ENCODE measurements around the gene COG6.
A peak's percentile ranks its signal among the peaks of the same experiment; 100 is the strongest.

COG6 gene

DNA sequence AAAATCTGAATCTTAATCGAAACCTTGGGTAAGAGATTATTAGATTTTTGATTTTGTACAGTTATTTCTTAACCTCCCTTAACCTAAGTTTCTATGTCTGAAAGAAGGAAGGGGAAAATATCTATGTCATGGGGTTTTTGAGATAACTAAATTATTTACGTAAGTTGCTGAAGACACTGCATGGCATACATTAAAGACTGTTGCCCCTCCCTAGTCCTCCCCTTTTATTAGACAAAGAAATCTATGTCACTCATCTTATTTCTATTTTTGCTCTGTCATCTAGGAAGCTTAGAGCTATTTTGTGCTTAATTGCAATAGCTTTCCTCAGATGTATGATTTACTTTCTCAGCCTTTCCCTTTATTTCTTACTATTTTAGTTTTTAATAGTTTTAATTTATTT is 15.0 kb downstream of the COG6 start:
- no peak overlapping the region for H3K27ac ChIP-seq
- POLR2A ChIA-PET (ENCODE audit: low non-redundant PET), result no interaction called here
- CTCF ChIA-PET, result interaction anchor here (0.7 kb wide), 1 partner anchor 36 kb away, joined by 3 read pairs; no protein-coding TSS in a partner anchor
- TF ChIP-seq, protein P1, sequence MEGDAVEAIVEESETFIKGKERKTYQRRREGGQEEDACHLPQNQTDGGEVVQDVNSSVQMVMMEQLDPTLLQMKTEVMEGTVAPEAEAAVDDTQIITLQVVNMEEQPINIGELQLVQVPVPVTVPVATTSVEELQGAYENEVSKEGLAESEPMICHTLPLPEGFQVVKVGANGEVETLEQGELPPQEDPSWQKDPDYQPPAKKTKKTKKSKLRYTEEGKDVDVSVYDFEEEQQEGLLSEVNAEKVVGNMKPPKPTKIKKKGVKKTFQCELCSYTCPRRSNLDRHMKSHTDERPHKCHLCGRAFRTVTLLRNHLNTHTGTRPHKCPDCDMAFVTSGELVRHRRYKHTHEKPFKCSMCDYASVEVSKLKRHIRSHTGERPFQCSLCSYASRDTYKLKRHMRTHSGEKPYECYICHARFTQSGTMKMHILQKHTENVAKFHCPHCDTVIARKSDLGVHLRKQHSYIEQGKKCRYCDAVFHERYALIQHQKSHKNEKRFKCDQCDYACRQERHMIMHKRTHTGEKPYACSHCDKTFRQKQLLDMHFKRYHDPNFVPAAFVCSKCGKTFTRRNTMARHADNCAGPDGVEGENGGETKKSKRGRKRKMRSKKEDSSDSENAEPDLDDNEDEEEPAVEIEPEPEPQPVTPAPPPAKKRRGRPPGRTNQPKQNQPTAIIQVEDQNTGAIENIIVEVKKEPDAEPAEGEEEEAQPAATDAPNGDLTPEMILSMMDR (conservative IDR thresholded peaks at IDR 0.05; ENCODE audit: low read depth), result no peak
- no peak for DNase-seq (ENCODE audit: low spot score)

DNA sequence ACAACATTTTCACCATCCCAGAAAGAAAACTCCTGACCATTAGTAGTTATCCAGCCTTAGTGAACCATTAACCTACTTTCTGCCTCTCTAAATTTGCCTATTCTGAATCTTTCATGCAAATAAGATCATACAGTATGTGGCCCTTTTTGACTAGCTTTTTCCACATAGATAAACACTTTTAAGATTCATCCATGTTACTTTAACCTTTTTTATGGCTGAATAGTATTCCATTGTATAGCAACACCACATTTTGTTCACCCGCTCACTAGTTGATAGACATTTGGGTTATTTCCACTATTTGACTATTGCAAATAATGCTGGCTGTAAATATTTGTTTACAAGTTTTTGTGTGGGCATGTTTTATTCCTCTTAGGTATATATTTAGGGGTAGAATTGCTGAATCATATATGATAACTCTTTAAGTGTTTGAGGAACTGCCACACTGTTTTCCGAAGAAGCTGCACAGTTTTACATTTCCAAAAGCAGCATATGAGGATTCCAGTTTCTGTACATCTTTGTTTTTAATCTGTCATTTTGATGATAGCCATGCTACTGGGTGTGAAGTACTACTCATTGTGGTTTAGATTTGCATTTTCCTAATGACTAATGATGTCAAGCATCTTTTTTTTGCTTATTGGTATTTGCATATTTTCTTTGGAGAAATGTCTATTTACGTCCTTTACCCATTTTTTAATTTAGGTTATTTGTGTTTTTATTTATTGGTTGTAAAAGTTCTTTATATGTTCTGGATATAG is 17.1 kb downstream of the COG6 start:
- TF ChIP-seq, protein P1 (conservative IDR thresholded peaks at IDR 0.05; ENCODE audit: low read depth), result no peak
- no peak for DNase-seq (ENCODE audit: low spot score)
- ChIA-PET CTCF (no interaction called here), POLR2A (ENCODE audit: low non-redundant PET) (no interaction called here)
- H3K27ac ChIP-seq, result no peak overlapping the region

DNA sequence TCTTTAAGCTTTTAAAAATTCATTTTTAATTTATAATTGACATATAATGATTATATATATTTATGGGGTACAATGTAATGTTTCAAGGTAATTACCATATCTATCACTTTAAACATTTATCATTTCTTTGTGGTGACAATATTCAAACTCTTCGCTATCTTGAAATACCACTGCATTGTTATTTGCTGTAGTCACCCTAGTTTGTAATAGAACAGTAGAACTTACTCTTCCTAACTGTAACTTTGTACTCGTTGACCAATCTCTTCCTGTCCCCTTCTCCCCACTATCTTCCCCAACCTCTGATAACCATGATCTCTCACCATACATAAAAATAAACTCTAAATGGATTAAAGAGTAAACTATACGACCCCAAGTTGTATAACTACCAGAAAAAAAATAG is 20.4 kb downstream of the COG6 start:
- ChIA-PET CTCF (no interaction called here), POLR2A (ENCODE audit: low non-redundant PET) (no interaction called here)
- TF ChIP-seq, protein P1 (conservative IDR thresholded peaks at IDR 0.05; ENCODE audit: low read depth), result no peak
- no peak overlapping the region for H3K27ac ChIP-seq
- no peak for DNase-seq (ENCODE audit: low spot score)

DNA sequence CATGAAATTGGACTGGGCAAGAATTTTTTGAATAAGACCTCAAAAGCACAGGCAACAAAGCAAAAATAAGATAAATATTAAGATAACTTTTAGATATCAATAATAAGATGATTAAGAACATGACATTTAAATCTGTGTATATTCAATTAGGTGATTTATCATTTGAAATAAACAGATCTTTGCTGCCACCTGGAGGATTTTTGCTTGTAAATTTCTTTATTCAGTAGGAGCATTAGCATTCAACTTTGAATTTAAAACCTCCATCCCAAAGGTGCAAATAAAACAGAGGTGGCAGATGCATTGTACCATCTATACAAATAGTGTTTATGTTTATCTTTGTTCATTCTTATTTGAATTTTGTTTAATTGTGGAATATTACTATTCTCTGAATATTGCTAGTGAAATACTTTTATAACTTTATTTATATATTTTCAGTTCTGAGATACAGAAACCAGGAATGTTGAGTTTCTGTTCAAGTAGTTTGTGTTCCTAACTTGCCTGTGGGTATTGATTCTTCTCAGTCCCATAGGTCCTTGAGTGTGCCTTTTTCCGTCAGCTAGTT is 20.9 kb downstream of the COG6 start:
- TF ChIP-seq, protein P1 (conservative IDR thresholded peaks at IDR 0.05; ENCODE audit: low read depth), result peak; percentile 56
- ChIA-PET CTCF (no interaction called here), POLR2A (ENCODE audit: low non-redundant PET) (no interaction called here)
- H3K27ac ChIP-seq, result no peak overlapping the region
- DNase-seq (ENCODE audit: low spot score), result peak; percentile 13

DNA sequence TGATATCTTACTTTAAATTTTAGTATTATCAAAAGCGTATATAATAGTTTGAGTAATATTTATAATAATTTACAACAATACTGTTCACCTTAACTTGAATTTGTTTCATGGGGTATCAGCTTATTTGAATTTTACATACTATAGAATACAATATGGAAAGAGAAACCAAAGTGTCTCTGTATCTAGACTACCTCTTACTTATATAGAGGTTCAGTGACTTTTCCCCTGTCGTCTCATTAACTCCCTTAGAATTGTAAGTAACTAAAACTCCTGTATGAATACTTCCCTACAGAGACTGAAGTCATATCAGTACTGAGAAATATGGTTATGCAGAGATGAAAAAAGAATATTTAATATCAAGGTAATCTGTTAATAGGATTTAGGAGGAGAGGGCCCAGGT is 26.8 kb downstream of the COG6 start:
- ChIA-PET POLR2A (ENCODE audit: low non-redundant PET) (no interaction called here), CTCF (interaction anchor here (0.9 to 2.0 kb wide), 2 partner anchors 71 to 1000 kb away, joined by 3 to 6 read pairs; no protein-coding TSS in a partner anchor)
- TF ChIP-seq, protein P1 (conservative IDR thresholded peaks at IDR 0.05; ENCODE audit: low read depth), result no peak
- no peak for DNase-seq (ENCODE audit: low spot score)
- no peak overlapping the region for H3K27ac ChIP-seq

DNA sequence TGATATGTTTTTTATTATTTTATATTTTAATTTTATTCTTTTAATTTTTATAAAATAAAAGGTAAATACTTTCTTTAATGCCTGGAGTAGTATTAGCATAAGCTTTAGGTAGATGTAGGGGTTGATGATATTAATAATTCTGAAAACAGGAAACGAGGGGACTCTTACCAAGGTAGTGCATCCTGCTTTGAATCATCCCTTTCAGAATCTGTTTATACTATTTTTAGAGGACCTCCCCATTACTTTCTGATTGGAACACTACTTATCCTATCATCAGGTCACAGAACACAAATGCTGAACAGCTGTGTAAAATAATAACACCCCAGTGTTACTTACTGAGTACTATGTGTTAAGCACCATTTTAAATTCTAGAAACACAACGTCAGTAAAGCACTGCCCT is 27.3 kb downstream of the COG6 start:
- POLR2A ChIA-PET (ENCODE audit: low non-redundant PET), result no interaction called here

More for the DNA sequence above, 27.3 kb downstream of the COG6 start:
- TF ChIP-seq, protein P1 (conservative IDR thresholded peaks at IDR 0.05; ENCODE audit: low read depth), result no peak
- CTCF ChIA-PET, result interaction anchor here (0.6 to 2.0 kb wide), 3 partner anchors 260 to 1094 kb away, joined by 3 to 6 read pairs (median 4); no protein-coding TSS in a partner anchor
- no peak for DNase-seq (ENCODE audit: low spot score)
- no peak overlapping the region for H3K27ac ChIP-seq
